Activated CD8-positive, alpha-beta memory T cell treated with anti-CD3 and anti-CD28 coated beads, Interleukin-2, amount 50 U/mL, for 1 hour (primary cell): Measurements from ENCODE around the gene SLC25A51.

Experiments used
- DNase-seq: peaks from one replicate; pipeline ENCODE4 v3.0.0-alpha.2; 2020; ENCODE audit errors: extremely low read depth

SLC25A51 gene

DNA sequence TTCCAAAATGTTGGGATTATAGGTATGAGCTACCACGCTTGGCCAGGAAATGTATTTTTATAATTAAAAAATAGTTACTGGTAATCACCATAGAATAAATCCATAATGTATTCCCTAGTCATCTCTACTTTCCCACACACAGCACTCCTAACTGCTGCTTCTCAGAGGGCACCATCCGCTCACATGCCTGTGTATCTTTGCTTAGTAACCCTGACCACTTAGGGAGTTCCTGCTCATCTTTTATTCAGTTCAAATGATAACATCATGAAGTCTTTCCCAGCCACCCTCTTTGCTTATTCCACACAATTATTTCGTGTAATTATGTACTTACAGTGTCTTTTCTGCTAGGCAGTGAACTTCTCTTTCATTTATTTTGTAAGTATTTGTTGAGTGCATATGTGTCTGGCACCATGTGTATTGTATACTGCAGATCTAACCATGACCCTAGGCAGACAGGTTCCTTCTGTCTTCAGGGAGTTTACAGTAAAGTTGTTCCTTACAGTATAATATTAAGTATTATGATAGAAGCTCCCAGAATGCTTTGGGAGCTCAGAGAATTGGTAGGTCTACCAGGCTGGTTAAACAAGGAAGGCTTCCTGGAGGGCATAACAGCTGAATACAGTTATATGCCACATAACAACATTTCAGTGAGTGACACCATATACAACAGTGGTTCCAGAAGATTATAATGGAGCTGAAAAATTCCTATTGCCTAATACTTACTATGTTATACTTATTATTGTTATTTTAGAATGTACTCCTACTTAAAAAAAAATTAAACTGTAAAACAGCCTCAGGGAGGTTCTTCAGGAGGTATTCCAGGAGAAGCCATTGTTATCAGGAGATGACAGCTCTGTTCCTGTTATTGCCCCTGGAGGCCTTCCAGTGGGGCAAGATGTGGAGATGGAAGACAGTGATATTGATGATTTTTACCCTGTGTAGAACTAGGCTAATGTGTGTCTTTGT is 64.1 kb downstream of the SLC25A51 start:
- no peak for DNase-seq
